GM23248 (cell line): Measurements from ENCODE around the gene UCKL1.

Source experiments
- EZH2 ChIP-seq: fragments of 200-600 bp; sonication (generic); IDR thresholded peaks from 2 replicates; pipeline ENCODE4 v1.6.1; 2018; ENCODE audit warnings: antibody characterized with exemption, mild to moderate bottlenecking; ENCODE audit not compliant: insufficient read depth, poor library complexity, severe bottlenecking
- EZH2phosphoT487 ChIP-seq: fragments of 200-600 bp; sonication (generic); IDR thresholded peaks from 2 replicates; pipeline ENCODE4 v1.6.1; 2018; ENCODE audit warnings: antibody characterized with exemption, moderate library complexity, mild to moderate bottlenecking, low read depth; ENCODE audit not compliant: insufficient read depth

GRCh38 chr20:63940071-63940471, 16.1 kb downstream of the UCKL1 start:
- TF ChIP-seq EZH2phosphoT487 (no peak), EZH2 (no peak)
